Measurements from ENCODE around the gene DNASE1L3. TPM values are rescaled to one million over a fixed set of nuclear protein-coding genes. Genes with fewer than 3 reads are reported as not detected.

DNASE1L3 gene
- total RNA-seq, 1 experiment from 2014 or later: not detected

DNA sequence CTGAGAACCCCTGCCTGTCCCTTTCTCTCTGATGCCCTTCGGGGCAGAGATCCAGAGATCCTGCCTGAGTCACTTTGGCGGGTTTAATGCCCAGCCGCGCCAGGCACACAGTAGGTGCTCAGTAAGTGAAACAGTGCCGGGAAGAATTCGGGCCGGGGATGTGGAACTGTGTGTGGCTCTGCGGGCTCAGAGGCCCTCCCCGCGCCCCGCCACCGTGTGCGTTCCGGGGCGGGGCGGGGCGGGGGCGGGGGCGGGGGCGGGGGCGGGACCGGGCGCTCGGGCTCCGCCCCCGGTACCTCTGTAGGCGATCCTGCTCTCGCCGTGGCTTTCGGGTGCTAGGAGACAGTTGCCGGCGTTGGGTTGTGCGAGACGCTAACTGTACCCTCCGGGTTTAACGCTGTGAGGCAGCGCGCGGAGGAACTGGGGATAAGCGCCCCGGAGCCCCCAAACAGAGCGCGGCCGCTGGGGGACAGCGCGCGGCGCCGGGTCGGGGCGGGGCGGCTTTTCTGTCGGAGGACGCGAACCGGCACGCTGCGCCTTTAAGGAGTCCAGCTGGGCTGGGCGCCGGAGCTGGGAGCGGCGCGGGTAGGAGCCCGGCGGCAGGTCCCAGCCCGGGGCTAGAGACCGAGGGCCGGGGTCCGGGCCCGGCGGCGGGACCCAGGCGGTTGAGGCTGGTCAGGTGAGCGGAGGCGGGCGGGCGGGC, 26.6 kb upstream of the DNASE1L3 start, which contains the start of gene ABHD6:
TSS of gene ABHD6 (plus strand) at position 555 of the 703 bp plus-strand sequence. CDS start 18,795 bp downstream, outside the sequence.
- intact Hi-C loops (cut with micrococcal nuclease; ENCODE audit: unreplicated experiment): no loop called here
- peaks cover 24% of the 10 kb centered on the region for H3K36me3 Mint-ChIP-seq (ENCODE audit: insufficient read depth, unreplicated experiment)
- no peaks in the 10 kb centered on the region for H3K9me3 Mint-ChIP-seq (ENCODE audit: low read depth, unreplicated experiment)
- H3K27me3 Mint-ChIP-seq (ENCODE audit: unreplicated experiment): peaks cover 6% of the 10 kb centered on the region
- CTCF ChIA-PET: interaction anchor here (0.7 to 1.0 kb wide), 3 partner anchors 12 to 142 kb away, joined by 3 to 10 read pairs (median 3); no protein-coding TSS in a partner anchor
- H3K4me3 Mint-ChIP-seq (ENCODE audit: low read depth, unreplicated experiment): peak within 1 kb of the TSS; percentile 77
- peaks cover 8% of the 10 kb centered on the region for H3K4me1 Mint-ChIP-seq (ENCODE audit: low read depth, unreplicated experiment)
- peak; percentile 83 for DNase-seq
- no TSS peak for BruUV-seq (replicated peaks)
- no peak within 1 kb of the TSS for H3K27ac Mint-ChIP-seq (ENCODE audit: unreplicated experiment)
- TF ChIP-seq, protein P1, sequence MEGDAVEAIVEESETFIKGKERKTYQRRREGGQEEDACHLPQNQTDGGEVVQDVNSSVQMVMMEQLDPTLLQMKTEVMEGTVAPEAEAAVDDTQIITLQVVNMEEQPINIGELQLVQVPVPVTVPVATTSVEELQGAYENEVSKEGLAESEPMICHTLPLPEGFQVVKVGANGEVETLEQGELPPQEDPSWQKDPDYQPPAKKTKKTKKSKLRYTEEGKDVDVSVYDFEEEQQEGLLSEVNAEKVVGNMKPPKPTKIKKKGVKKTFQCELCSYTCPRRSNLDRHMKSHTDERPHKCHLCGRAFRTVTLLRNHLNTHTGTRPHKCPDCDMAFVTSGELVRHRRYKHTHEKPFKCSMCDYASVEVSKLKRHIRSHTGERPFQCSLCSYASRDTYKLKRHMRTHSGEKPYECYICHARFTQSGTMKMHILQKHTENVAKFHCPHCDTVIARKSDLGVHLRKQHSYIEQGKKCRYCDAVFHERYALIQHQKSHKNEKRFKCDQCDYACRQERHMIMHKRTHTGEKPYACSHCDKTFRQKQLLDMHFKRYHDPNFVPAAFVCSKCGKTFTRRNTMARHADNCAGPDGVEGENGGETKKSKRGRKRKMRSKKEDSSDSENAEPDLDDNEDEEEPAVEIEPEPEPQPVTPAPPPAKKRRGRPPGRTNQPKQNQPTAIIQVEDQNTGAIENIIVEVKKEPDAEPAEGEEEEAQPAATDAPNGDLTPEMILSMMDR (IDR thresholded peaks at IDR 0.05; ENCODE audit: unreplicated experiment): no peak

DNA sequence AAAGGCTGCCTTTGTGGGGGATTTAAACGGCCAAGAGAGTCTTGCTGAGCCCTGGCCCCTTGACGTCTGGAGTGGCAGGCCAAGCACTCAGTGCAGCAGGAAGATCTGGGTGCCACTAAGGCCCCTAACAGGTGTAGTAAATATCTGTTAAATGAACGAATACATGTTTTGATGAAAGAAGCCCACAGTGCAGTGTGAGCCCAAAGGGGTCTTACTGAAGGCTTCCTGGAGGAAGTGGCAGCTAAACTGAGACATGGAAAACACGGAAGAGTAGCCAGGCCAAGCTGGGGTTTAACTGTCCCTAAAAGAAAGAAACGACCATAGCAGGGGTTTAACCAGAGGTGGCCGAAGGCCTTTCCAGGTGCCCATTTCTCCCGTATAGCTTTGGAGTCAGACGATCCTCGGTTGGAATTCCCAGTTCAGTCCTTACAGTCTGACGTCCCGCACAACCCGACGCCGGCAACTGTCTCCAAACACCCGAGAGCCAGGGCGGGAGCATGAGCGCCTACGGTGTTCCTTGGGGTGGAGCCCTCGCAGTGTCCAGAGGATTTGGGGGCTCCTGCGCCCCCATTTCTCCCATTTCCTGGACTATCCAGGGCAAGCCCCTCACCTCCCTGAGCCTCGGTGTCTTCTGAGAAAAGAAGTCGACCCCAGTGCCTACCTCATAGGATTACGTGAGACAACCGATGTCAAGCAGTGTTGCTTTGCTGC, 25.9 kb upstream of the DNASE1L3 start:
- no peak for DNase-seq
- Mint-ChIP-seq H3K4me3 (ENCODE audit: low read depth, unreplicated experiment) (peak overlapping the region; percentile 77), H3K27me3 (ENCODE audit: unreplicated experiment) (peaks cover 13% of the 10 kb centered on the region), H3K9me3 (ENCODE audit: low read depth, unreplicated experiment) (no peaks in the 10 kb centered on the region), H3K36me3 (ENCODE audit: insufficient read depth, unreplicated experiment) (peaks cover 24% of the 10 kb centered on the region), H3K4me1 (ENCODE audit: low read depth, unreplicated experiment) (peaks cover 8% of the 10 kb centered on the region), H3K27ac (ENCODE audit: unreplicated experiment) (no peak overlapping the region)
- intact Hi-C loops (cut with micrococcal nuclease; ENCODE audit: unreplicated experiment): no loop called here
- TF ChIP-seq, protein P1 (IDR thresholded peaks at IDR 0.05; ENCODE audit: unreplicated experiment): no peak
- CTCF ChIA-PET: interaction anchor here (0.6 kb wide), 1 partner anchor 70 kb away, joined by 3 read pairs; no protein-coding TSS in a partner anchor
- no TSS peak for BruUV-seq (replicated peaks)

DNA sequence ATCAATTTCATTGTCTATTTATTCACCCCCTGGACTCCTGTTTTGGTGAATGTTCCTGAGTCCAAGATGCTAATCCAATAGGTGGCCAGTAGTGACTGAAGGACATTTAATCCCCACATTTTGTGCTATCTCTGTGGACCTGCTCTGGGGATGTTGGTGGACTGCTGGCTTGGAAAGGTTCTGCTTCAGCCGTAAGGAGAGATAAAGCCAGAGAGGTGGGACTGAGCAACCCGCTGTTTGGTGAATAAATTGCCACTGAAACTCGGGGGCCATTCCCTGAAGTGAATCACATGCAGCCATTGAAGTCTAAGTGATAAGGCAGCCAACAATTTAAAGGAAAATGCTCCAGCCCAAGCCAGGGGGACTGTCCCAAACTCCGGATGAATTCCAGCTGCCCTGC, 25.2 kb upstream of the DNASE1L3 start:
- intact Hi-C loops (cut with micrococcal nuclease; ENCODE audit: unreplicated experiment): no loop called here
- no TSS peak for BruUV-seq (replicated peaks)
- H3K4me1 Mint-ChIP-seq (ENCODE audit: low read depth, unreplicated experiment): peaks cover 8% of the 10 kb centered on the region
- CTCF ChIA-PET: interaction anchor here (0.6 kb wide), 1 partner anchor 71 kb away, joined by 3 read pairs; no protein-coding TSS in a partner anchor
- no peaks in the 10 kb centered on the region for H3K9me3 Mint-ChIP-seq (ENCODE audit: low read depth, unreplicated experiment)
- TF ChIP-seq, protein P1 (IDR thresholded peaks at IDR 0.05; ENCODE audit: unreplicated experiment): no peak
- no peak for DNase-seq
- no peak overlapping the region for H3K4me3 Mint-ChIP-seq (ENCODE audit: low read depth, unreplicated experiment)
- H3K27ac Mint-ChIP-seq (ENCODE audit: unreplicated experiment): no peak overlapping the region
- peaks cover 24% of the 10 kb centered on the region for H3K36me3 Mint-ChIP-seq (ENCODE audit: insufficient read depth, unreplicated experiment)
- H3K27me3 Mint-ChIP-seq (ENCODE audit: unreplicated experiment): peaks cover 20% of the 10 kb centered on the region

DNA sequence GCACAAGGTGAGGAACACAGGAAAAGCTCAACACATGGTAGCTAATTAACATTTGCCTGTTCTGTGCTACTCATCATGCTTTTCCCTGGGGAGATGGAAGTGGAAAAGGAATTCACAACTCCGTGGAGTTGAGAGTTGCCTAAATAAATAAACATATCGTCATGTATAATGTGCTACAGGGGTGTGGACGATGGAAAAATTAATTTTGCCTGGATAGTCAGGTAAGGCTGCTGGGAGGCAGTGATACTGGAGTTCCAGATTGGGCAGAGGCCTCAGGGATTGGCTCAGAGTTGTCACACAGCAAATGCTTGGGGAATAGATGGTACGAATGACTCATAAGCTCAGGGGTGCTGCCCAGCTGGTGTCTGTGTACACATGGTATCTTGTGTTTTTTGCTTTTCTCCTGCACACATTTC, 23.8 kb upstream of the DNASE1L3 start:
- Mint-ChIP-seq H3K4me3 (ENCODE audit: low read depth, unreplicated experiment) (no peak overlapping the region), H3K9me3 (ENCODE audit: low read depth, unreplicated experiment) (no peaks in the 10 kb centered on the region), H3K27me3 (ENCODE audit: unreplicated experiment) (peaks cover 22% of the 10 kb centered on the region), H3K36me3 (ENCODE audit: insufficient read depth, unreplicated experiment) (peaks cover 24% of the 10 kb centered on the region), H3K27ac (ENCODE audit: unreplicated experiment) (no peak overlapping the region), H3K4me1 (ENCODE audit: low read depth, unreplicated experiment) (peaks cover 8% of the 10 kb centered on the region)
- CTCF ChIA-PET: interaction anchor here (0.9 to 1.0 kb wide), 2 partner anchors 9 to 47 kb away, joined by 3 to 4 read pairs; no protein-coding TSS in a partner anchor
- no TSS peak for BruUV-seq (replicated peaks)
- TF ChIP-seq, protein P1 (IDR thresholded peaks at IDR 0.05; ENCODE audit: unreplicated experiment): no peak
- DNase-seq: peak; percentile 9
- intact Hi-C loops (cut with micrococcal nuclease; ENCODE audit: unreplicated experiment): no loop called here
